Measurements from ENCODE around the gene C4orf17.

C4orf17 gene

DNA sequence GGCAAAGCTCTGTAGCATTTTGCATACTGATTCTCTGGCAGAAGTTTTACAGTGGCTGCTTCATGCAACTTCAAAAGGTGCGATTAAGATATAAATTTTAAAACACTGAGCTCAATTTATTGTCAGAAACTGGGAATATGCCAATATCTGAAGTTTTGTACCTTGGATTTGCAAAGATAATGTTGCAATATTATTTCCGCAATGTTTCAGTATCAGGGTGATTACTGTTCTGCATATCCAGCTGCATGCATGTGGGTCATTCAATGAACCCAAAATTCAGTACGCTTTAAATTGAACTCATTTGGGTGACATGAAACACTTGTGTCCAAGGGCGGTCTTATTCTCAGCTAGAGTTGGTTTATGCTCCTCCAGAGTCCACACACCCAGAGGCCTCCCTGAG lies 26.9 kb downstream of the C4orf17 start:
- no peak for DNase-seq (ENCODE audit: low read depth)

DNA sequence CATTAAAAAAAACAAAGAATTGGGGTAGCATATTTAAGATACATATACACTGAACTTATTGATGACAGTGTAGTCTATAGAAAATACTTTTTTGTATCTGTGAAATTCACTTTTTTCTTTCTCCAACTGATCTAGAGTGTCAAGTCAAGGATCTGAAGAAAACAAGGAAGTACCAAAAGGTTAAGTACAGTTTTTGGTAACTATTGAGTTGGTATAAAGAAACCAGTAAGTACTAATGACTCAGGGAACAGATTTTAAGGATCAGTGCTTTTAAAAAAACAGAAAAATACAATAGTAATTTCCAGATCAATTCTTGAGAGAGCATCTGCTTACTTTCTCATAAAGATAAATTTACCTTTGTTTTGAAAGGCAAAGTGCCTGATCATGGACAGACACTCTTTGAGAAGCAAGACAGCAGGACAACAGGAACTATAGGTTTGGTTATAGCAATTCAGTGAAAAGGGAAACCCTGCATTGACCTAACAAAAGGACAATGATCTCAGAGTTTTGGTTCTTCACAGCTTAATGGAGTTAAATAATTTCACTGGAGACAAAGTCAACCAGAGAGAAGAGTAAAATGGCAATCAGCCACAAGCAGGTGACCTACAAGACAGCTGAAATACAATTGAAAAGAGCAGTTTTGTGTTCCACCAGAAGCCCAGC lies 29.6 kb downstream of the C4orf17 start:
- no peak for DNase-seq (ENCODE audit: low read depth)

- DNase-seq (ENCODE audit: low read depth), result no peak
These were observed 42.1 kb downstream of the C4orf17 start for GRCh38 chr4:99552872-99553271.

DNA sequence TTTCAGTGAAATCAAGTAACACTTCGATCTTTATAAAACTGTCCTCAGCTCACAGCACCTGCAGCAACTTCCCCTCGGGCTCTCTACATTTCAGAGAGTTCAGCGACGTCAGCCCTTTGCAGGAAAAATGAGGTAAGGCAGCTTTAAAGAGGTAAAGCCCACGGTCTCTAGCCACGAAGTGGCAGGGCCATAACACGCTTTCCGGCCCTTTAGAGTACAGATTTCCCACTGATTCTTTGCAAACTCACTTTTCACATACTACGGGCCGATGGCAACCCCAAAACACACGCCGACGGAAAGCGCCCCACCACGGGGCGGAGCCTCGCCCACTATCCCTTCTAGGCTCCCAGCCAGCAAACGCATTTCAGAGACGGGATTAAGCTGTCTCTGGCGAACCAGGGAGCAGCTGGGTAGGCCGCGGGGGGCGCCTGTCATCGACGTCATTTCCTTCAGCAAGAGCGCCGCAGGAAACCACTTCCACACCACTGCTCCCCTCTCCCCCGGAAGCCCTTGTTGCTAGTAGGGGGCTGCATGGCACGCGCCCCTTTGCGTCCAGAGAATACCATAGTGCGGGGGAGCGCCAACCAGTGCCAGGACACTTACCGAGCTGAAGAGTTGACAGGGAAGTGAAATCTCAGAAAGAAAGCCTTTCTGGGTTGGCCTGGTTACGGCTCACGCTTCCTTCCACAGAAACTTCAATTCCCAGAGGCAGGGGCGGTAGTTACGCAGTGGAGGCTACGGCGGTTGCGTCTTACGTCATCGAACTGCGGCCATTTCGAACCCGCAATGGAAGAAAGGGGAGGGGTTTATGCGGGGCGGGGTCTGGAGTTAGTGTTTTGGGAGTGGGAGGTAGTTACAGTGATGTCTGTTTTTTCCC lies 52.7 kb downstream of the C4orf17 start, which contains the start of gene TRMT10A:
TRMT10A (minus strand) TSS at position 730 of the 877 bp plus-strand sequence. CDS start 4,701 bp downstream, outside the sequence.
- peak; percentile 97 for DNase-seq (ENCODE audit: low read depth)

- DNase-seq (ENCODE audit: low read depth), result no peak
These were observed 54.1 kb downstream of the C4orf17 start for GRCh38 chr4:99564921-99565320.

DNA sequence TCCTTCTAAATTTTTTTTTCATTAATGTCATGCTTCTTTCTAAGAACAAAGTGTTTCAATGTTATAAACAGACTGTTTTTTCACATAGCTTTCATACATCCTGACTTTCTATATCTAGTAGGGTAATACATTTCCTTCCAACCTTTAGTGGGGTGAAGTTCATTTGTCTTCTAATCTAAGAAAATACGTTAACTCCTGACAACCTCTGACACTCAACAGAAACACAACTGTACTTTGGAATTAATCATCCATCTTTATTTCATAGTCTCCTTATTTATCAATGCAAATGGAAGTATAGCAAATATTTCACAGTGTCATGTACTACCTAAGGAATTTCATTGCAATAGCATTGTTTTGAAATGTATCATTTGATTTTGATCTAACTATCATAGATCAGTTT lies 61.1 kb downstream of the C4orf17 start:
- DNase-seq (ENCODE audit: low read depth), result no peak

GRCh38 chr4:99572527-99573240 lies 61.9 kb downstream of the C4orf17 start:
- DNase-seq (ENCODE audit: low read depth), result no peak

DNA sequence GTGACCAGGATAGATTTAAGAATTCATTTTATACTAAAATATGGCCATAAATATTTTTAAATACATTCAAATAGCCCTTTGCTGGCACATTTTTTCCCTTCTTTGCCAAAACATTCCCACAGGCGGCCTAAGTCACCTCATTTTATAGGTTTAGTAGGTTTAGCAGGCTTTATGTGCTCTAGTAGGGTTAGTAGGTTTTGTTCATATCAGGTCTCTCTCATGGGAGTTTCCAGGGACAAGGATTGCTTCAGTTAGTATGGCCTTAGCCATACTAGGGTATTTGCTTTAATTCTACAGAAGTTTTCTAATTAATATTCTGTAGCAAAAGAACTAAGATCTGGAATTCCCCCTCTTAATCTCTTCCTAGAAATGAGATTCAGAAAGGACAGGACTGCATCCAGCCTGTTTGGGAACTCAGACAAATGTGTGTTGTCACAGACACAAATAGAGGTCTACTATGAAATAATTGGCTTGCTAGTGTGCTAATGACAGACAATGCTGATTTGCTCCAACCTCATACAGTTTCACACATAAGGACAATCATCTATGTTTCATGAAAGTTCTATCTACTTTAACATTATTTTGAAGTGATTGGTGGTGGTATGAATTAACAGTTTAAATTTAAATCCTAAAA lies 63.0 kb downstream of the C4orf17 start:
- DNase-seq (ENCODE audit: low read depth), result no peak

DNA sequence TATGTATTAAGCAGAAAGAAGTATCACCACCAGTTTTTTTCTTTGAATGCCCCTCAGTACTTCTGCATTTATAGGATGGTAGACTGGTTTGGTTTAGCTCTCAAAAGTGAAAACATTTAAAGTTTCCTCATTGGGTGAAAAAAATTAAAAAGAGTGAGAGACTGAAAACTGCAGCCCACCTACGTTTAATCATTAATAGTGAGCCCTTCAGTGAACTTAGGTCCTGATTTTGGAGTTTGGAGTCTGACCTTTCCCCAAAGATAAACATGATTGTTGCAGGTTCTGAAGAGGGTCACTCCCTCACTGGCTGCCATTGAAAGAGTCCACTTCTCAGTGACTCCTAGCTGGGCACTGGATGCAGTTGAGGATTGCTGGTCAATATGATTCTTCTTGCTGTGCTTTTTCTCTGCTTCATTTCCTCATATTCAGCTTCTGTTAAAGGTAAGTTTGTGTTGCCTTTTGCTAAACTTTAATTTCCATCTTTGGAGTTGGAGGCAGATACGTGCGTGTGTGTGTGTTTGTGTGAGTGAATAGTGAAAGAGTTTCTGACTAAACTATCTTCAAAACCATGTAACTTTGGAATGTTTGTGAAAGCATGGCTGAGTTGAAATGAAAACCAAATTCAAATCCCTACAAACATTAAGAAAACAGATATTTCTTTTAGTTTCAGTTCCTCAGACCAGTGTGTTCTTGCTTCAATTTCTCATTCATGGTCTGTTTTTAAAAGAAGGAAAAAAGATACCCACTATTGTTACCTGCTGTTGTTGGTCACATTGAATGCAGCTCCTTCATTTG lies 63.9 kb downstream of the C4orf17 start, which contains the start of gene MTTP:
MTTP (plus strand) TSS at position 295 of the 795 bp plus-strand sequence; CDS start at position 381, 86 bp downstream.
- DNase-seq (ENCODE audit: low read depth), result no peak

DNA sequence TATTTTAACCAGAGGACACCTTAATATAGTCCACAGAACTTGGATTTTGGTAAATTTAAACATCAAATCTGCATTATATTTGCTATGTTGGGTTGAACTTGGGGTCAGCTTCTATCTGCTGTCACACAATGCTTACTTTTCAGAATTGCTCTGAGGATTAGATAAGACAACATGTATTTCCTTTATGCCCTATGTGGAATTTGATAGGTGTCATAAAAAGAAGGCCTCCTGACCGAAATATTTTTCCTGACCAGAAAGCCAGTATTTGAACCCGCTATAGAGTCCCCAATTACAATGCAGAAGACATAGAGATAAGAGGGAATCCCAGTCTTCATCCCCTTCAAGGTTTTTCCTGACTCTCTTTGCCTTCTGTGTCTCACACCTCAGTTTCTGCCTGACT lies 67.9 kb downstream of the C4orf17 start:
- DNase-seq (ENCODE audit: low read depth), result no peak

DNA sequence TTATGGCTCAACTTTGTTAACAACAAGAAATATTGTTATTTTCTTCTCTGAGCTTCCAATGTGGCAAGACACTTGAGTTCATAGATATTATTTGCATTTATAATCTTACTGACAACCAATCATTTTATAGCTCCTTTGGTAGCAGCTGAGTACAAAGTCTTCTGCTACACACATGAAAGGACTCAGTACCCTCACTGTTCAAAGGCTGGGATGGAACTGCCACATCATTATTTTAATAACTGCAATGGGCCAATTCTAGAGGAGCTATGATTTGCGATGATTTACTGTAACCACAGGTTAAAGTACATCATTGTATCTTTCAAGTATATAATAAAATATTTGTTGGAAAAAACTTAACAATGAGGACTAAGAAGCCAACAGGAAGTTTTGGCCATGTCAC lies 74.7 kb downstream of the C4orf17 start:
- DNase-seq (ENCODE audit: low read depth), result no peak

GRCh38 chr4:99586322-99586721 lies 75.5 kb downstream of the C4orf17 start:
- DNase-seq (ENCODE audit: low read depth), result no peak

DNA sequence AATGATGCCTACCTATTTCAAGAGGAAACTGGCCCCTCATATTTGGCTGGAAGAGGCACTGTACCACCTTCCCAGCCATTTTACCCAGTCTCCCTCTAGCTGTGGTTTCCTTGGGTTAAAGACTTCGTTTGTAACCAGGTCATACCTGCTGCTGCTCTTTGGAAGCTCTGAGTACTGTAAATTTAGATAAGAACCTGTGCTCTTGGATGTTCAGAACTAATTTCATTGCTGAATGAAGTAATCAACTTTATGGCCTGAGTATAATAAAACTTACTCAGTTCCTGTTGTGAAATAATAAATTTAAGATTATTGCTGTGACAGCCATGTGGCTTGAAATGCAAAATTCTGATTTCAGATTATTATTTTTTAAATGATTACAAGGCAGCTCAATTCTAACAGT lies 76.0 kb downstream of the C4orf17 start:
- no peak for DNase-seq (ENCODE audit: low read depth)

GRCh38 chr4:99587309-99587708 lies 76.5 kb downstream of the C4orf17 start:
- no peak for DNase-seq (ENCODE audit: low read depth)

DNA sequence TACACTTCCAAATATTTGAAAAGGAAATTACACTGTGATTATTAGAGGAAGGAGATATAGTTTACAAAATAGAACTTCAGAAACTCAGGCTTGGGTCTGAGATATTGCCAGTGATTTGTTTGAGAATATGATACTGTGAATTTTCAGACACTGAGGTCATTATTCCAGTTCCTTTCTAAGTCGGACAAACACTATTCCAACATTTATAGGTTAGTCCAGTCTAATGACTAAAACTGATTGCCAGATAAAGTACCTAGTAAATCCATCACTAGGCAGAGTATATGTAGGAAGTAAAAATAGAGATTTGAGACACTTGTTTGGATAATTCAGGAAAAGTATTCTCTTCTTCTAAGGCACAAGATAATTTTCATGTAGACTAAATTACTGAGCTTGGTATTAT lies 77.0 kb downstream of the C4orf17 start:
- no peak for DNase-seq (ENCODE audit: low read depth)

DNA sequence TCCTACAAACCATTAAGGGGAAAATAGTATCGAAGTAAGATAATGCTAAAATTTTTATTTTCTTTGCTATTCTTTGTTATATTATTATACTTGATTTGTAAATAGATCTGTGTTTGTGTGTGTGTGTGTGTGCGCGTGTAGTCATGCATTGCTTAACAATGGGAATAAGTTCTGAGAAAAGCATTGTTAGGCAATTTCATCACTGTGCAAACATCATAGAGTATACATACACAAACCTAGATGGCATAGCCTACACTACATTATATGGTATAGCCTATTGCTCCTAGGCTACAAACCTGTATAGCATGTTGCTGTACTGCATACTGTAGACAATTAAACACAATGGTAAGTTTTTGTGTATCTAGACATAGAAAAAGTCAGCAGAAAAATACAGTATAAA lies 80.9 kb downstream of the C4orf17 start:
- no peak for DNase-seq (ENCODE audit: low read depth)

All from fibroblast of the conjunctiva (primary cell).